ENCODE measurements around the gene DLD. TPM values are rescaled to one million over a fixed set of nuclear protein-coding genes. Genes with fewer than 3 reads are reported as not detected.
A peak's percentile ranks its signal among the peaks of the same experiment; 100 is the strongest.

The DLD gene
- total and polyA plus RNA-seq, 9 of the 15 experiments (the other 6 are each of a cell fraction or from before 2014, with no cell fraction given) = 130 to 639 (median 247) TPM

DNA sequence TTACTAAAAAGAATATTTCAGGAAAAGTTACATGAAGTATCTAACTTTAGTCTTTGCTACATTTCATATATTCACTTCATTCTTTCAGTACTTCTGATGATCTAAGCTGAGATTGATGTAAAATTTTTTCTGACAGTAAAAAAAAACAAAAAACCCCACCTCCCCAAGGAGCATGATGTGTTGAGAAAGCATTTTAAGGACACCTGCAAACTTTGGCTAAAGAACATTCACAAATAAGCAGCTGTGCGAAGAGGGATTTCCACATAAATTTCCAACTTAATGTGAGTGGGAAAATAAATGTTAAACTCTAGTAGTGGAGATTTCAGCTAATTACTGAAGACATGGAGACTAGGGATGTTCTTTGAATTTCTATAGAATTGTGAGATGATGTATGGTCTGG lies 35.5 kb downstream of the DLD start (continued):
- TF ChIP-seq FOXA1 (IDR thresholded peaks at IDR 0.05; ENCODE audit: borderline replicate concordance) = no peak

DNA sequence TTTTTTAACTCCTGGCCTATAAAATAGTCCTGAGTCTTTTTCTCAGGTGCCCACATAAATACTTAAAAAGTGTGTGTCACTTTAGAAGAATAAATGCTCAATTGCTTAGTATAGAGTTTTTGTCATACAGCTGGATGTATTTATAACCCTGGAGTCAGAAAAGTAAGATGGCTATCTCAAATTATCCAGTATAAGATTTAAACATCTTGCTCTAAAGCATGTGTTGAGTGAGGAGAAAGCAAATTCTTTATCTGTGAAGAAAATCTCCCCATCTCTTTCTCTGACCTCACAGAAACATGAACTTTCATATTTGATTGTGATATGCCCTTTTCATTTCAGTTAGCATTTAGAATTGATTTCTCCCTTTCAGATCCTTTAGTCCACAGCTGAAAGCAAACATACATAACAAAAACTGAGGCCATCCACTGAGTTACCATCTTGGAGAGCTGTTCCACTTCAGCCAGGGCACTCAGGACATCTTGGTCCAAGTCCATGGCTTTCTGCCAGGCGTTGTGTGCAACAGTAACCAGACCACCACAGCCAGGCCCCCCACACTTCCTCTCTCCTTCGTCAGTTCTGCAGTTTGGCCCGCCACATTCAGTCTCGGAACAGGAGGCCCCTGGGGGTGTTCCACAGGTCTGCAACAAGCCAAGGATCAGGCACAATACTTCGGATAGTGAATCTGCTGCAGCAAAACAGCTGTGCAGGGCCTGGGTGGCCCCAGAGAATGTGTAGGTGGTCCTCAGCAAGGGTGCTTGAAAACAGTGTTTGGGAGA lies 40.9 kb downstream of the DLD start:
- BruUV-seq (replicated peaks) = no TSS peak
- no peak overlapping the region for H3K4me3 ChIP-seq
- no peak overlapping the region for H2AFZ ChIP-seq (ENCODE audit: low read depth, low read length)
- H4K20me1 ChIP-seq (replicated peaks; ENCODE audit: control insufficient read depth, insufficient read depth, low read length) = no peaks in the 10 kb centered on the region
- 85% methylated on average over 5 of the region's 5 CpGs for WGBS (ENCODE audit: insufficient coverage, low coverage, missing lambda C conversion rate)
- H3K4me2 ChIP-seq (ENCODE audit: insufficient read depth, low read length) = no peak overlapping the region
- H3K27ac ChIP-seq (ENCODE audit: extremely low read depth, low read depth, low read length) = no peak overlapping the region
- FAIRE-seq (no peak), DNase-seq (ENCODE audit: extremely low read depth in 1 of 4, low spot score in 3 of 4) (no peak), ATAC-seq (no peak)
- intact Hi-C loops (cut with micrococcal nuclease) = no loop called here
- in situ Hi-C loops (cut with MboI) = no loop called here
- no peaks in the 10 kb centered on the region for H3K9me3 ChIP-seq (replicated peaks; ENCODE audit: control insufficient read depth, insufficient read depth, low read depth, low read length)
- no peaks in the 10 kb centered on the region for H3K4me1 ChIP-seq (replicated peaks in 1 of 2; ENCODE audit: control insufficient read depth in 2 of 2, insufficient read depth in 2 of 2, low read length in 2 of 2)
- H3K79me2 ChIP-seq (ENCODE audit: control insufficient read depth, insufficient read depth, low read length) = no peaks in the 10 kb centered on the region
- H3K36me3 ChIP-seq (ENCODE audit: control insufficient read depth, insufficient read depth, low read length) = peaks cover 83% of the 10 kb centered on the region; the same call in 2 of the 3 replicates
- POLR2A ChIA-PET = interaction anchor here (0.7 to 3.7 kb wide), 5 partner anchors 9 to 598 kb away, joined by 3 to 14 read pairs (median 4); no protein-coding TSS in a partner anchor
- no peaks in the 10 kb centered on the region for H3K9me1 ChIP-seq (ENCODE audit: control insufficient read depth, insufficient read depth, low read length)
- H3K9ac ChIP-seq (ENCODE audit: insufficient read depth in 1 of 2, low read depth in 2 of 2, low read length in 2 of 2) = peak overlapping the region in 1 of 2 experiments; percentile 27; a peak in 1 of 4 replicates
- H3K27me3 ChIP-seq (ENCODE audit: control insufficient read depth in 2 of 2, insufficient read depth in 2 of 2, low read length in 2 of 2) = no peaks in the 10 kb centered on the region
- CTCF ChIA-PET (ENCODE audit: low intra/inter-chr PET ratio) = no interaction called here
- TF ChIP-seq POLR2AphosphoS2 (IDR thresholded peaks at IDR 0.05; ENCODE audit: low read length) (peak; percentile 21), SUPT5H (IDR thresholded peaks at IDR 0.05) (peak; percentile 26; the same call in 1 of the 2 replicates), SP2 (IDR thresholded peaks at IDR 0.05; ENCODE audit: extremely low read depth, low read depth, low read length, poor library complexity, severe bottlenecking) (no peak)
